Amygdala (tissue), 56 donors: Measurements from ENCODE around the gene RLN3.
"Not testable (repeated sequence)": the region's sequence is repeated elsewhere in the genome, so short reads cannot be mapped to it uniquely, and the experiment has no call there.

Experiments
- DNase-seq, 56 donors: peaks; one replicate each; lab custom pipeline; 2025; lab: John Stamatoyannopoulos, UW

The RLN3 gene

DNA sequence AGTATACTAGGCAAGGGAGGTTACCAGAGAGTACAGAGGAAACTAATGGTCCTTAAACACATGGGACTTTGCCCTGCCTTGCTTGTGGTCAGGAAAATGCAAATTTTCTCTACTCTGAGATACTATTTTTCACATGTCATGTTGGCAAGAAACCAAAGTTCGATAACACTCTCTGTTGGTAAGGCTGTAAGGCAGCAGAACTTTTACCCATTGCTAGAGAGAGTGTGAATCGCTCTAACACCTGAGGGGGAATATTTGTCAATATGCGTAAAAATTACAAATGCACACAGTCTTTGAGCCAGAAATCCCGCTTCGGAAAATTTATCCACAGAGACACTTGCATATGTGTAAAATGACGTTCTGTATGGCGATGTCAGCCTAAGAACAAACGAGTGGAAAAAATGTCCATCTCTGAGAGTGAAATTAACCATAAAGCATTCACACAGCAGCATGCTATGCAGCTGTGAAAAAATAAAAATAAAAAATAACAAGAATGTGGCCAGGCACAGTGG lies 12.4 kb upstream of the RLN3 start:
- no peak for DNase-seq

DNA sequence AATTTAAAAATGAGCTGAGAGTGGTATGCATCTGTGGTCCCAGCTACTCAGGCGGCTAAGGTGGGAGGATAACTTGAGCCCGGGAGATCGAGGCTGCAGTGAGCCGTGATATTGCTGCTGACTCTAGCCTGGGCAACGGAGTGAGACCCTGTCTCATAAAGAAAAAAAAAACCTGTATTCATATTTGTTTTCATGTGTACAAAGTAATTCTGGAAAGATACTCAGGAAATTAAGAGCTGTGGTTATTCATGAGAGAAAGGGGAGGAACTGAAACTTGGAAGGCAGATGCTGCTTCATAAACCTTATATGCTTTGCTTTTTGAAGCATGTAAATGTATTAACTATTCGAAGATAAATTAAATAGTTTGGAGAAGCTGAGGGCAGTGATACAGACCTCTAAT lies 8.8 kb upstream of the RLN3 start:
- no peak for DNase-seq

DNA sequence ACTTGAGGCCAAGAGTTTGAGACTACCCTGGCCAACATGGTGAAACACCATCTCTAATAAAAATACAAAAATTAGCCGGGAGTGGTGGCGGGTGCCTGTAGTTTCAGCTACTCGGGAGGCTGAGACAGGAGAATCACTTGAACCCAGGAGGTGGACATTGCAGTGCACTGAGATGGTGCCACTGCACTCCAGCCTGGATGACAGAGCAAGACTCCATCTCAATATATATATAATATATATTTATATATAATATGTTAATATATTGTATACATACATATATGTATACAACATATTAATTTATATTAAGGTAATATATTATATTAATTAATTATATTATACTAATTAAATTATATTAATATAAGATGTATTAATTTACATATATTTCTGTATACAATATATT lies 8.2 kb upstream of the RLN3 start:
- DNase-seq = not testable (repeated sequence)

DNA sequence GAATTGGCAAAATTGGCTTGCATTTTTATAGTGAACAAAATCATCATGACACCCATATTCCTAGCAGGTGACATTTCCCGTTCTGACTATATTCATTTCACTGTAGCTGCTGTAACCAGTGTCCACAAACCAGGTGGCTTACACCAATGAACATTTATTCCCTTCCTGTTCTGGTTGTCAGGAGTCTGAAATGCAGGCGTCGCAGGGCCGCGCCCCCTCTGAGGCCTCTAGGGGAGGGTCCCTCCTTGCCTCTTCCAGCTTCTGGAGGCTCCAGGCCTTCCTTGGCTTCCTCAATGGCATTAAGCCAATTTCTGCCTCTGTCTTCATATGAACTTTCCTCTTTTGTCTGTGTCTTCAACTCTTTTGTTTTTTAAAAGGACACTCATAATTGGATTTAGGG lies 6.5 kb upstream of the RLN3 start:
- no peak for DNase-seq

DNA sequence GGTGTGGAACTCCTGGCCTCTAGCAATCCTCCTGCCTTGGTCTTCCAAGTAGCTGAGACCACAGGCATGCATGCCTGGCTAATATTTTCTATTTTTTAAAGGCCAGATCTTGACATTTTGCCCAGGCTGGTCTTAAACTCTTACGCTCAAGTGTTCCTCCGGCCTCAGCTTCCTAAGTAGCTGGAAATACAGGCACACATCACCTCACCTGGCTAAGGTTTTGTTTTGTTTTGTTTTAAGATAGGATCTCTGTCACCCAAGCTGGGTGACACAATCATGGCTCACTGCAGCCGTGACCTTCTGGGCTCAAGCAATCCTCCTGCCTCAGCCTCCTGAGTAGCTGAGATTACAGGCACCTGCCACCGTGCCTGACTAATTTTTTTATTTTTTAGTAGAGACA lies 5.5 kb upstream of the RLN3 start:
- no peak for DNase-seq

DNA sequence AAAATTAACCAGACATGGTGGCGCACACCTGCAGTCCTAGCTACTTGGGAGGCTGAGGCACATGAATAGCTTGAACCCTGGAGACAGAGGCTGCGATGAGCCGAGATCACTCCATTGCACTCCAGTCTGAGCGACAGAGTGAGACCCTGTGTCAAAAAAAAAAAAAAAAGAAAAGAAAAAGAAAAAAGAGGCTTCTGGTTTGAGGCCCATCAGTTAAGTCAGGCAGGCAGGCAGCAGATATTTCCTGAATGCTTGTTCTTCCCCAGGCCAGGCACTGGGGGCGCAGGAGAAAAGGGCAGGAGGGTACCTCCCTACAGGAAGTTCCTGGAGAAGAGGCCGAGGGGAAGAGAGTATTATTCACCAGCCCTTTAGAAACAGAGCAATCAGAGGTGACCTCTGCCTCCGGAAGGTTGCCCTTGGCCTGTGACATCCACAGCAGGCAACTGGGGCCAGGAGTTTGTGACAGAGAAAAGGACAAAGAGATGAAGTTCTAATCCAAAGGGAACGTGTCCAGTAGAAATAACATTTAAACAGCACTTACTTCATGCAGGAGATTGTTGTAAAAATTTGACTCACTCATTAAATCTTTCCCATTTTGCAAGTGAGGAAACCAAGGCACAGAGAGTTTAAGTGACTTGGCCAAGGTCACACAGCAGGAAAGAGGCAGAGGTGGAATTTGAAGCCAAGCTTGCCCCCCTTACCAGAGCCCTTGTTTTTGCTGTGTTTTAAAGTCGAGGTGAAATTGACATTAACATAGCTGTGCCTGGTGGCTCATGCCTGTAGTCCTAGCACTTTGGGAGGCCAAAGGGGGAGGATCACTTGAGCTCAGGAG lies 4.3 kb upstream of the RLN3 start:
- no peak for DNase-seq

DNA sequence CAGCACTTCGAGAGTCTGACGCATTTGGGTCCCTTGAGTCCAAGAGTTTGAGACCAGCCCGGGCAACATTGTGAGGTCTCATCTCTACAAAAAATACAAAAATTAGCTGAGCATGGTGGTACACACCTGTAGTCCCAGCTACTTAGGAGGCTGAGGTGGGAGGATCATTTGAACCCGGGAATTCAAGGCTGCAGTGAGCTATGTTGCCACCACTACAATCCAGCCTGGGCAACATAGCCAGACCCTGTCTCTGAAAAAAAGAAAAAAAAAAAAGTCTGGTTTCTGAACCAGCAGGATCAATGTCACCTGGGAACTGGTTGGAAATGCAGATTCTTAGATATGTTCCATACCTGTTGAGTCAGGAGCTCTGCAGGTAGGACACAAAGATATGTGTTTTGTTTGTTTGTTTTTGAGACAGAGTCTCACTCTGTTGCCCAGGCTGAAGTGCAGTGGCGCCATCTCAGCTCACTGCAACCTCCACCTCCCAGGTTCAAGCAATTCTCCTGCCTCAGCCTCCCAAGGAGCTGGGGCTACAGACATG lies 1.2 kb upstream of the RLN3 start:
- DNase-seq = not testable (repeated sequence)

DNA sequence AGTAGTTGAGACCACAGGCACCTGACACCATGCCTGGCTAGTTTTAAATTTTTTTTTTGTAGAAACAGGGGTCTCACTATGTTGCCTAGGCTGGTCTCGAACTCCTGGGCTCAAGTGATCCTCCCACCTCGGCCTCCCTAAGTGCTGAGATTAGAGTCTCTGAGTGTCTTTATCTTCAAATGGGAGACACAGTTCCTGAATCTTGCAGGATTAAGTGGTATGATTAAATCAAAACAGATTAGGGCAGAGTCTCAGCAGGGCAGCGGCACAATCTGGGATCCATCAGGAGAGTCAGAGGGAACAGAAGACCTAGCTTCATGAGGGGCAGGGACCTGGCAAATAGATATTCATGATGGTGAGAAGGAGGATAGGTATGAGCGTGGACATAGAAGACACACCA lies 953 bp downstream of the RLN3 start:
- DNase-seq = no peak

DNA sequence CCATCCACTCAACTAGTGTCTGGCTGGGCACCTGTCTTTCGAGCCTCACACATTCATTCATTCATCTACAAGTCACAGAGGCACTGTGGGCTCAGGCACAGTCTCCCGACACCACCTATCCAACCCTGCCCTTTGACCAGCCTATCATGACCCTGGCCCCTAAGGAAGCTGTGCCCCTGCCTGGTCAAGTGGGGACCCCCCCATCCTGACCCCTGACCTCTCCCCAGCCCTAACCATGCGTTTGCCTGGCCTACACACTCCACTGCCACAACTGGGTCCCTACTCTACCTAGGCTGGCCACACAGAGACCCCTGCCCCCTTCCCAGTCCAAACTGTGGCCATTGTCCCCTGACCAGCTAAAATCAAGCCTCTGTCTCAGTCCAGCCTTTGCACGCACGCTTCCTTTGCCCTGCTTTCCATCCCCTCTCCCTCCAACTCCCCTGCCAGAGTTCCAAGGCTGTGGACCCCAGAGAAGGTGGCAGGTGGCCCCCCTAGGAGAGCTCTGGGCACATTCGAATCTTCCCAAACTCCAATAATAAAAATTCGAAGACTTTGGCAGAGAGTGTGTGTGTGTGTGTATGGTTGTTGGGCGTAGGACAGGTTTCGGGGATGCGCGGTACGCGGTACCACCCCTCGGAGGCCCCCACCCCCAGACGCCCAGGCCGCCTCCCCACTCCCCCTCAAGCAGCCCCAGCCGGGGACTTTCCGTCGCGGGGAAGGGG lies 3.2 kb downstream of the RLN3 start:
- no peak for DNase-seq

DNA sequence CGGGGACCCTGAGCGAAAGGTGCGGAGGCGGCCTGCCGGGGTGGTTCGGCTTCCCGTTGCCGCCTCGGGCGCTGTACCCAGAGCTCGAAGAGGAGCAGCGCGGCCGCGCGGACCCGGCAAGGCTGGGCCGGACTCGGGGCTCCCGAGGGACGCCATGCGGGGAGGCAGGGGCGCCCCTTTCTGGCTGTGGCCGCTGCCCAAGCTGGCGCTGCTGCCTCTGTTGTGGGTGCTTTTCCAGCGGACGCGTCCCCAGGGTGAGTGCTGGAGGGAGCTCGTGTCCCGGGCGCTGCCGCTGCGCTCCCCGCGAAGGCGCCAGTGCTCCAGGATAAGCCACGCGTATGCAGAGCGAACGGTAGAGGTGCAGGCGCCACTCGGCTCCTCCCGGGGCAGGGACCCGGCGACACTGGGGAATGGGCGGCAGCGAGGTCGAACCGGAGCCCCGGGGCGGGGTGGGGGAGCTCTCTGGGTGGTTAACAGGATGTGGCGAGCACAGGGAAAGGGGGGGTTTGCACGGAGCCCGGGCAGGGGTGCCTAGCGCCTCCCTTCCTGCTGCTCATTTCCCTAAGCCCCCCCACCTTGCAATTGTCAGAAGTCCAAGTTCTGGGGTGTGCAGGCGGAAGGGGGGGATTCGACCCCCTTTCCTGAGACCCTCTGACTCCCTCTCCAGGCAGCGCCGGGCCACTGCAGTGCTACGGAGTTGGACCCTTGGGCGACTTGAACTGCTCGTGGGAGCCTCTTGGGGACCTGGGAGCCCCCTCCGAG lies 4.0 kb downstream of the RLN3 start, which contains the start of gene IL27RA:
Gene IL27RA (plus strand): TSS at position 44 of the 762 bp plus-strand sequence. CDS start 111 bp downstream, at position 155.
- peak in 28 of 56 donors; percentile 6 to 57 (median 26) for DNase-seq

DNA sequence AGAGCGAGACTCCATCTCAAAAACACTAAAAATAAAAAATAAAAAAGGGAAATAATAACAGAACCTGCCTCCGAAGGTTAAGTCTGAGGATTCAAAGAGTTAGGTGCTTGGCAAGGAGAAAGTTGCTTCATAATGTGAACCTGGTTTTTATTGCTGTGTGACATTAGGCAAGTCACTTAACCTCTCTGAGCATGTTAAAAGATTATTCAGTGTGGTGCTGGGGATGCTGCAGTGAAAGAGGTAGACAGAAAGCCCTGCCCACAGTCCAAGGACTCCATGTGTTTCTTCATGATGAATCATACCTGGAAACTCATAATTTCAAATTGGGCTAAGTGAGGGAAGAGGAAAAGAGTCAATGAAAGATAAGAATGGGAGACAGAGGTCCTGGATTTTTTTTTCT lies 6.0 kb downstream of the RLN3 start:
- DNase-seq = no peak

DNA sequence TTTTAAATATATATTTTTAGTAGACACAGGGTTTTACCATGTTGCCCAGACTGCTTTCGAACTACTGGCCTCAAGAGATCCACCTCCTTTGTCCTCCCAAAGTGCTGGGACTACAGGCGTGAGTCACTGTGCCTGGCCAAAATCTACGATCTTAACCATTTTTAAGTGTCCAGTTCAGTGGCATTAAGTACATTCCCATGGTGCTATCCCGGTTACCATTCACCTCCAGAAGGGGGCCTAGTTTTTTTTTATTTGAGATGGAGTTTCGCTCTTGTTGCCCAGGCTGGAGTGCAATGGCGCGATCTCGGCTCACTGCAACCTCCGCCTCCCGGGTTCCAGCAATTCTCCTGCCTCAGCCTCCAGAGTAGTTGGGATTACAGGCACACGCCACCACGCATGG lies 7.2 kb downstream of the RLN3 start:
- DNase-seq = not testable (repeated sequence)

DNA sequence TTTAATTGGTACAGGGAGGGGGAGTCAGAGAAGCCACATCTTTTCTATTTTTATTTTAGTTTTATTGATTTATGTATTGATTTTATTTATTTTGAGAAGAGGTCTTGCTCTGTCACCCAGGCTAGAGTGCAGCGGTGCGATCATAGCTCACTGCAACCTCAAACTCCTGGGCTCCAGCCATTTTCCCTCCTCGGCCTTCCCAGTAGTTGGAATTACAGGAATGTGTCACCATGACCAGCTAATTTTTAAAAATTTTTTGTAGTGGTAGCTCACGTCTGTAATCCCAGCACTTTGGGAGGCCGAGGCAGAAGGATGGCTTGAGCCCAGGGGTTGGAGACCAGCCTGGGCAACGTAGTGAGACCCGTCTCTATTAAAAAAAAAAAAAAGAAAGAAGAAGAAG lies 7.8 kb downstream of the RLN3 start:
- no peak for DNase-seq

DNA sequence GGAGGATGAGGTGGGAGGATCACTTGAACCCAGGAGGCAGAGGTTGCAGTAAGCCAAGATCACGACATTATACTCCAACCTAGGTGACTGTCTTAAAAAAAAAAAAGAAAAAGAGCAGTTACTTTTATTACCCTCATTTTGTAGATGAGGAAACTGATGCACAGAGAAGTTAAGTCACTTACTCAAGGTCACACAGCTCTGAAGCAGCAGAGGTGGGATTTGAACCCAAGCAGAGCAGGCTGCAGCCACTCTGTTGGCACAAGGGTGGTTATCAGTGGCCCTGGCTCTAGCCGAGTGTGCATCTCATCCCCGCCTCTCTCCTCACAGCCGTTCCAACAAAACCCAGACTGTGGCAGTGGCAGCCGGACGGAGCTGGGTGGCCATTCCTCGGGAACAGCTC lies 11.2 kb downstream of the RLN3 start:
- no peak for DNase-seq

DNA sequence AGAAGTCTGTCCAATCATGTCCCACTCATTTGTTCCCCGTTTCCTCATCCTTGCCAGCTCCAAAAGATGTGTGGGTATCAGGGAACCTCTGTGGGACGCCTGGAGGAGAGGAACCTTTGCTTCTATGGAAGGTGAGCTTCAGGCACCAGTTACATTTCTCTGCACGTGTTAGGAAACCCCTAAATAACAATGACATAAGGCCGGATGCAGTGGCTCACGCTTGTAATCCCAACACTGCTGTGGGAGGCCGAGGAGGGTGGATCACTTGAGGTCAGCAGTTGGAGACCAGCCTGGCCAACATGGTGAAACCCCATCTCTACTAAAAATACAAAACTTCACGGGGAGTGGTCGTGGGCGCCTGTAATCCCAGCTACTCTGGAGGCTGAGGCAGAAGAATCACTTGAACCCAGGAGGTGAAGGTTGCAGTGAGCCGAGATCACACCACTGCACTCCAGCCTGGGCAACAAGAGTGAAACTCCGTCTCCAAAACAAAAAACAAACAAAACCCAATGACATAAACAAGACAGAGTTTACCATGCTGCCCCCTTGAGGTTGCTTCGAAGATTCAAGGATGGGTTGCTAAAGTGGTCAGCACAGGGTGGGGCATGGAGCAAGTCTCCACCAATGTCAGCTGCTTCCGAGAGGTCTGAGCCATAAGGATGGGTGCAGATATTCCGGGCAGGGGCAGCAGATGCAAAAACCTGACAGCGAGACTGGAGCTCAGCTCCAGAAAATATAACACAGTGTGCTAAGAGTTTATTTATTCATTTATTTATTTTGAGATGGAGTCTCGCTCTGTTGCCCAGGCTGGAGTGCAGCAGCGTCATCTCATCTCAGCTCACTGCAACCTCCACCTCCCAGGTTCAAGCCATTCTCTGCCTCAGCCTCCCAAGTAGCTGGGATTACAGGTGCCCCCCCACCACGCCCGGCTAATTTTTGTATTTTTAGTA lies 15.0 kb downstream of the RLN3 start:
- DNase-seq = peak in 13 of 56 donors; percentile 9 to 40 (median 18)

DNA sequence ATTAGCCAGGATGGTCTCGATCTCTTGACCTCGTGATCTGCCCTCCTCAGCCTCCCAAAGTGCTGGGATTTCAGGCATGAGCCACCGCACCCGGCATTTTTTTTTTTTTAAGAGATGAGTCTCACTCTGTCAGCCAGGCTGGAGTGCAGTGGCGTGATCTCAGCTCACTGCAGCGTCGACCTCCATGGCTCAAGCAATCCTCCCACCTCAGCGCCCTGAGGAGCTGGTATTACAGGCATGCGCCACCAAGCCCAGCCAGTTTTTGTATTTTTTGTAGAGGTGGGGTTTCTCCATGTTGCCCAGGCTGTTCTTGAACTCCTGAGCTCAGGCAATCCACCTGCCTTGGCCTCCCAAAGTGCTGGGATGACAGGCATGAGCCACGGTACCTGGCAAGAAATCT lies 19.9 kb downstream of the RLN3 start:
- not testable (repeated sequence) for DNase-seq

DNA sequence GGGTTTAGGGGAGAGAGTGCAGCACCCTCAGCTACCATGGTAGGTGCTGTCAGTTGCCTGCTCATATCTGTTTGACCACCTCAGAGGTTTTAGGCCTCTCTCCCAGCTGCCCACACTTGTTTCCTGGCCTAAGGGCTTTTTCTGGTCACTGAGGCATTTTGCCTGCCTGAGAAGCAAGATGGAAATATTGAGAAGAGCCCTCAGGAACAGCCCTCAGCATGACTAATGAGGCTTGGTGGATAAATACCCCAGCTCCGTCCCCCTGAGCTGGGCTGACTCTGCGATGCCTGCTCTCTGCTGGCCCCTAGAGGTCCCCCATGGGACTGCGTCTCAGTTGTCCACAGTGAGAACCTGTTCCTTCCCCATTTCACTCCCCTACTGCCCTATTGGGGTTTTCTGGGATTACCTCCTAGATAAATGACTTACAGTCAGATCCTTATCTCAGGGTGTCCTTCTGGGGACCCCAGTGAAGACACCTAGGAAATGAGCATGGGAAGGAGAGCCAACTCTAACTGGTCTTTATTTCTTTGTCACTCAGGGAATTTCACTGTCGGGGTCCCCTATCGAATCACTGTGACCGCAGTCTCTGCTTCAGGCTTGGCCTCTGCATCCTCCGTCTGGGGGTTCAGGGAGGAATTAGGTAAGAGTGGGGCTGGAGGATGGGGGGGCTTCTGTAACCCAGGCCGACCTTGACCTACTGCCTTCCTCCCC lies 20.6 kb downstream of the RLN3 start:
- peak in 4 of 56 donors; percentile 0 to 35 (median 12) for DNase-seq

DNA sequence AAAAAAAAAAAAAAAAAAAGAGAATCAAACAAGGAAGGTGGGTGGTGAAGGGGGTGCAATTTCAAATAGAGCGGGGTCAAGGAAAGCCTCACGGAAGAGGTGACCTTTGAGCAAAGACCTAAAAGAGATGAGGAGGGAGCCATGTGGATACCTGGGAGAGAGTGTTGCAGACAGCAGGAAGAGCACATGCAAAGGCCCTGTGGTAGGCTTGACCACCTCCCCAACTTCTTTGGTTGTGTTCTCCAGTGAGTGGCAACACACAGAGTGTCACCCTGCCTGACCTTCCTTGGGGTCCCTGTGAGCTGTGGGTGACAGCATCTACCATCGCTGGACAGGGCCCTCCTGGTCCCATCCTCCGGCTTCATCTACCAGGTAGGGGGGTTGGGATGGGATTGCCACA lies 22.6 kb downstream of the RLN3 start:
- no peak for DNase-seq

DNA sequence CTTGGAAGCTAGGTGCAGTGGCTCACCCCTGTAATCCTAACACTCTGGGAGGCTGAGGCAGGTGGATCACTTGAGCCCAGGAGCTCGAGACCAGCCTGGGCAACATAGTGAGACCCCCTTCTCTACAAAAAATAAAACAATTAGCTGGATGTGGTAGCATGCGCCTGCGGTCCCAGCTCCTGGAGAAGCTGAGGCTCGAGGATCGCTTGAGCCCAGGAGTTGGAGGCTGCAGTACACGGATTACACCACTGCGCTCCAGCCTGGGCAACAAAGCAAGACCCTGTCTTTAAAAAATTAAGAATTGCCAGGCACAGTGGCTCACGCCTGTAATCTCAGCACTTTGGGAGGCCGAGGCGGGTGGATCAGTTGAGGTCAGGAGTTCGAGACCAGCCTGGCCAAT lies 23.0 kb downstream of the RLN3 start:
- DNase-seq = not testable (repeated sequence)
